ENCODE measurements around the gene ARAP1. TPM values are rescaled to one million over a fixed set of nuclear protein-coding genes. Genes with fewer than 3 reads are reported as not detected.

ARAP1 gene
- polyA plus RNA-seq, 1 donor from 2014 or later = 3.5 TPM

DNA sequence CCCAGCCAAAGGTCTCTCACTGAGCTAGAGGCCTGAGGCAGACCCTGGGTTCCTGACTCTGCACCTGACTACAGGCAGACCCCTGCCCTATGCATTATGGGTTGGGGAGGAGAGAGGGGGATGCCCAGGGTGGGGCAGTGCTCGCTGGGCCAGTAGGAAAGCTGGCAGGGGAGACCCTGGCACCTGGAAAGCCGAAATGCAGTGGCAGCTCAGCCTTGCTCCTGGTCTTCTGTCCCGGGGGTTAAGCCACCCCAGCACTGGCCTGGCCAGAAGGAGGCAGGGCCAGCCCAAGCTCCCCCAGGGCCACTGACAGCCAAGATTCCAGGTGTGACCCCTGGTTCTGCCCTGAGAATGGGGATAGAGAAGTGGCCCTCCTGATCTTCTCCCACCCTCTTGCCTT, 5.4 kb downstream of the ARAP1 start:
- Histone ChIP-seq H3K4me3 (ENCODE audit: low read length) (no peak overlapping the region), H3F3A (ENCODE audit: insufficient read depth, low read length, poor library complexity, severe bottlenecking) (no peaks in the 10 kb centered on the region), H4K20me1 (ENCODE audit: insufficient read depth) (no peaks in the 10 kb centered on the region), H3K9me2 (ENCODE audit: insufficient read depth, low read length) (no peaks in the 10 kb centered on the region), H3K27ac (ENCODE audit: low read length) (no peak overlapping the region), H2AFZ (ENCODE audit: low read depth, low read length) (no peak overlapping the region), H3K9ac (ENCODE audit: low read length) (no peak overlapping the region), H3K9me3 (ENCODE audit: low read length) (no peaks in the 10 kb centered on the region), H3K4me2 (ENCODE audit: low read length) (no peak overlapping the region), H3K36me3 (ENCODE audit: insufficient read depth, low read length) (no peaks in the 10 kb centered on the region), H3K79me2 (replicated peaks; ENCODE audit: insufficient read depth, low read length) (no peaks in the 10 kb centered on the region), H3K27me3 (ENCODE audit: insufficient read depth, low read depth, low read length) (no peaks in the 10 kb centered on the region)
- TF ChIP-seq EP300 (conservative IDR thresholded peaks at IDR 0.05; ENCODE audit: poor library complexity, severe bottlenecking) (no peak), RAD21 (conservative IDR thresholded peaks at IDR 0.05) (no peak), MXI1 (conservative IDR thresholded peaks at IDR 0.05; ENCODE audit: poor library complexity, severe bottlenecking) (no peak), EZH2 (IDR thresholded peaks at IDR 0.05; ENCODE audit: borderline replicate concordance, insufficient read depth, low read length, poor library complexity, severe bottlenecking) (no peak)
- TF ChIP-seq, protein P1, sequence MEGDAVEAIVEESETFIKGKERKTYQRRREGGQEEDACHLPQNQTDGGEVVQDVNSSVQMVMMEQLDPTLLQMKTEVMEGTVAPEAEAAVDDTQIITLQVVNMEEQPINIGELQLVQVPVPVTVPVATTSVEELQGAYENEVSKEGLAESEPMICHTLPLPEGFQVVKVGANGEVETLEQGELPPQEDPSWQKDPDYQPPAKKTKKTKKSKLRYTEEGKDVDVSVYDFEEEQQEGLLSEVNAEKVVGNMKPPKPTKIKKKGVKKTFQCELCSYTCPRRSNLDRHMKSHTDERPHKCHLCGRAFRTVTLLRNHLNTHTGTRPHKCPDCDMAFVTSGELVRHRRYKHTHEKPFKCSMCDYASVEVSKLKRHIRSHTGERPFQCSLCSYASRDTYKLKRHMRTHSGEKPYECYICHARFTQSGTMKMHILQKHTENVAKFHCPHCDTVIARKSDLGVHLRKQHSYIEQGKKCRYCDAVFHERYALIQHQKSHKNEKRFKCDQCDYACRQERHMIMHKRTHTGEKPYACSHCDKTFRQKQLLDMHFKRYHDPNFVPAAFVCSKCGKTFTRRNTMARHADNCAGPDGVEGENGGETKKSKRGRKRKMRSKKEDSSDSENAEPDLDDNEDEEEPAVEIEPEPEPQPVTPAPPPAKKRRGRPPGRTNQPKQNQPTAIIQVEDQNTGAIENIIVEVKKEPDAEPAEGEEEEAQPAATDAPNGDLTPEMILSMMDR (IDR thresholded peaks at IDR 0.05; ENCODE audit: poor library complexity, severe bottlenecking) = no peak

GRCh38 chr11:72745925-72746550, 6.2 kb downstream of the ARAP1 start:
- Histone ChIP-seq H3K27ac (ENCODE audit: low read length) (no peak overlapping the region), H3K79me2 (replicated peaks; ENCODE audit: insufficient read depth, low read length) (no peaks in the 10 kb centered on the region), H3K9ac (ENCODE audit: low read length) (no peak overlapping the region), H3K4me2 (ENCODE audit: low read length) (no peak overlapping the region), H3K4me3 (ENCODE audit: low read length) (no peak overlapping the region), H4K20me1 (ENCODE audit: insufficient read depth) (no peaks in the 10 kb centered on the region), H3F3A (ENCODE audit: insufficient read depth, low read length, poor library complexity, severe bottlenecking) (no peaks in the 10 kb centered on the region), H2AFZ (ENCODE audit: low read depth, low read length) (no peak overlapping the region), H3K9me3 (ENCODE audit: low read length) (no peaks in the 10 kb centered on the region), H3K9me2 (ENCODE audit: insufficient read depth, low read length) (no peaks in the 10 kb centered on the region), H3K27me3 (ENCODE audit: insufficient read depth, low read depth, low read length) (no peaks in the 10 kb centered on the region), H3K36me3 (ENCODE audit: insufficient read depth, low read length) (no peaks in the 10 kb centered on the region)
- TF ChIP-seq, protein P2, sequence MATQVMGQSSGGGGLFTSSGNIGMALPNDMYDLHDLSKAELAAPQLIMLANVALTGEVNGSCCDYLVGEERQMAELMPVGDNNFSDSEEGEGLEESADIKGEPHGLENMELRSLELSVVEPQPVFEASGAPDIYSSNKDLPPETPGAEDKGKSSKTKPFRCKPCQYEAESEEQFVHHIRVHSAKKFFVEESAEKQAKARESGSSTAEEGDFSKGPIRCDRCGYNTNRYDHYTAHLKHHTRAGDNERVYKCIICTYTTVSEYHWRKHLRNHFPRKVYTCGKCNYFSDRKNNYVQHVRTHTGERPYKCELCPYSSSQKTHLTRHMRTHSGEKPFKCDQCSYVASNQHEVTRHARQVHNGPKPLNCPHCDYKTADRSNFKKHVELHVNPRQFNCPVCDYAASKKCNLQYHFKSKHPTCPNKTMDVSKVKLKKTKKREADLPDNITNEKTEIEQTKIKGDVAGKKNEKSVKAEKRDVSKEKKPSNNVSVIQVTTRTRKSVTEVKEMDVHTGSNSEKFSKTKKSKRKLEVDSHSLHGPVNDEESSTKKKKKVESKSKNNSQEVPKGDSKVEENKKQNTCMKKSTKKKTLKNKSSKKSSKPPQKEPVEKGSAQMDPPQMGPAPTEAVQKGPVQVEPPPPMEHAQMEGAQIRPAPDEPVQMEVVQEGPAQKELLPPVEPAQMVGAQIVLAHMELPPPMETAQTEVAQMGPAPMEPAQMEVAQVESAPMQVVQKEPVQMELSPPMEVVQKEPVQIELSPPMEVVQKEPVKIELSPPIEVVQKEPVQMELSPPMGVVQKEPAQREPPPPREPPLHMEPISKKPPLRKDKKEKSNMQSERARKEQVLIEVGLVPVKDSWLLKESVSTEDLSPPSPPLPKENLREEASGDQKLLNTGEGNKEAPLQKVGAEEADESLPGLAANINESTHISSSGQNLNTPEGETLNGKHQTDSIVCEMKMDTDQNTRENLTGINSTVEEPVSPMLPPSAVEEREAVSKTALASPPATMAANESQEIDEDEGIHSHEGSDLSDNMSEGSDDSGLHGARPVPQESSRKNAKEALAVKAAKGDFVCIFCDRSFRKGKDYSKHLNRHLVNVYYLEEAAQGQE (IDR thresholded peaks at IDR 0.05; ENCODE audit: borderline replicate concordance) = no peak
- TF ChIP-seq, protein P1 (IDR thresholded peaks at IDR 0.05; ENCODE audit: poor library complexity, severe bottlenecking) = no peak
- TF ChIP-seq POLR2AphosphoS5 (IDR thresholded peaks at IDR 0.05) = no peak
- TF ChIP-seq EZH2 (IDR thresholded peaks at IDR 0.05; ENCODE audit: borderline replicate concordance, insufficient read depth, low read length, poor library complexity, severe bottlenecking) = no peak
- TF ChIP-seq SMC3 (conservative IDR thresholded peaks at IDR 0.05; ENCODE audit: poor library complexity) = no peak
- no peak for TF ChIP-seq EP300 (conservative IDR thresholded peaks at IDR 0.05; ENCODE audit: poor library complexity, severe bottlenecking)
- TF ChIP-seq RAD21 (conservative IDR thresholded peaks at IDR 0.05) = no peak
- no peak for TF ChIP-seq TAF1 (IDR thresholded peaks at IDR 0.05; ENCODE audit: low read depth)
- no peak for TF ChIP-seq MXI1 (conservative IDR thresholded peaks at IDR 0.05; ENCODE audit: poor library complexity, severe bottlenecking)

All from neural cell (in vitro differentiated cells).